Tibial artery (tissue), 4 donors: ENCODE results near the gene ANKS6.

Source experiments
- DNase-seq, 2 donors: peaks; one replicate each; pipeline ENCODE4 v3.0.0-alpha.2; 2019
- H3K27ac ChIP-seq, 2 donors: fragments of 200-600 bp; sonication (generic) in 1 of 2; 1 replicate in 1 of 2; 2 replicates in 1 of 2; pipeline ENCODE4 v1.5.1; 2018 to 2019; ENCODE audit warnings: mild to moderate bottlenecking in 1 of 2
- H3K27me3 ChIP-seq, 2 donors: fragments of 200-600 bp; sonication (generic) in 1 of 2; one replicate each; pipeline versions ENCODE4 v1.5.1 to v1.6.0; 2016 to 2019
- H3K36me3 ChIP-seq, 3 donors: fragments of 200-600 bp; sonication (generic) in 2 of 3; one replicate each; pipeline ENCODE4 v1.5.1; 2016 to 2019; ENCODE audit warnings: mild to moderate bottlenecking in 2 of 3
- H3K4me1 ChIP-seq, 4 donors: fragments of 200-600 bp; sonication (generic) in 2 of 4; 1 replicate in 3 of 4; 2 replicates in 1 of 4; pipeline ENCODE4 v1.5.1; 2016 to 2019
- H3K4me3 ChIP-seq, 2 donors: fragments of 200-600 bp; sonication (generic) in 1 of 2; 1 replicate in 1 of 2; 2 replicates in 1 of 2; pipeline ENCODE4 v1.5.1; 2018 to 2019; ENCODE audit warnings: mild to moderate bottlenecking in 2 of 2
- H3K9me3 ChIP-seq, 3 donors: fragments of 200-600 bp; sonication (generic) in 1 of 3; one replicate each; pipeline ENCODE4 v1.5.1; 2016 to 2019
- intact Hi-C: fragments of 100-400 bp; cut with DNase I; formaldehyde crosslinking; loops from one replicate; pipeline ENCODE4 v1.15.0; 2023; ENCODE audit warnings: low total_unique reads
- TF ChIP-seq, protein P1 (sequence below), 2 experiments: fragments of 200-600 bp in 1 of 2; fragments of 450-650 bp in 1 of 2; IDR thresholded peaks; one replicate each; pipeline ENCODE4 v1.5.1; 2017 to 2019; ENCODE audit warnings: antibody characterized with exemption in 2 of 2, mild to moderate bottlenecking in 1 of 2, moderate library complexity in 1 of 2

The ANKS6 gene

DNA sequence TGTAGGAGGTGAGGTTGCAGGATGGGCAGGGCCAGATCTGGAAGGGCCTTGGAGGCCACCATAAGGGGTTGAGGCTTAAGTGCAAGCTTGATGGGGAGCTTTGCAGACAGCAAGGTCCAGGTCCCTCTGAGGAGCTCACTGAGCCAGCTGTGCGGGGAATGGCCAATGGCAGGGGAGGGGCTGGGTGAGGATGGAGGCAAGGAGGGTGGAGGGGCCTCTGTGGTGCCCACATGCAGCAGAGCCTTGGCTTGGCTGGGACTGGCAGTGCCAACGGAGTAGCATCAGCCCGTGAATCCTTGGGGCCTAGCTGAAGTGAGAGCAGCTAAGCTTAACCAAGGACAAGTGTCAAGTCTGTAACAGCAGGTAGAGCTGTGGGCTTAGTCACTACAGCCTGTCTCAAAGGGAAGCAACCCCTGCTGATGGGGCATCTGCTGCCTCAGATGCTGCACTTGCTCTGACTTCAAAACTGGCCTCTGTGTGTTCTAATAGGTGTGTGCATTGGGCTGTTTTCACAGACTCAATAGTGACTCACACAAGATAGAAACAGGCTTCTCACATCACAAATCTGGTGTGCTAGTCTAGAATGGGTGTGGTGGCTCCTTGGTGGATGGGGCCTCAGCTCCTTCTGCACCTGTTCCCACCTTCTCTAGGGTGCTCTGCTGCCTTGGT, 27.4 kb upstream of the ANKS6 start:
- intact Hi-C loops, result no loop called here
- H3K4me1 ChIP-seq, result no peaks in the 10 kb centered on the region
- H3K27ac ChIP-seq, result no peak overlapping the region
- no peaks in the 10 kb centered on the region for H3K9me3 ChIP-seq
- no peaks in the 10 kb centered on the region for H3K27me3 ChIP-seq
- no peak overlapping the region for H3K4me3 ChIP-seq
- no peak for DNase-seq
- H3K36me3 ChIP-seq, result no peaks in the 10 kb centered on the region
- TF ChIP-seq, protein P1, sequence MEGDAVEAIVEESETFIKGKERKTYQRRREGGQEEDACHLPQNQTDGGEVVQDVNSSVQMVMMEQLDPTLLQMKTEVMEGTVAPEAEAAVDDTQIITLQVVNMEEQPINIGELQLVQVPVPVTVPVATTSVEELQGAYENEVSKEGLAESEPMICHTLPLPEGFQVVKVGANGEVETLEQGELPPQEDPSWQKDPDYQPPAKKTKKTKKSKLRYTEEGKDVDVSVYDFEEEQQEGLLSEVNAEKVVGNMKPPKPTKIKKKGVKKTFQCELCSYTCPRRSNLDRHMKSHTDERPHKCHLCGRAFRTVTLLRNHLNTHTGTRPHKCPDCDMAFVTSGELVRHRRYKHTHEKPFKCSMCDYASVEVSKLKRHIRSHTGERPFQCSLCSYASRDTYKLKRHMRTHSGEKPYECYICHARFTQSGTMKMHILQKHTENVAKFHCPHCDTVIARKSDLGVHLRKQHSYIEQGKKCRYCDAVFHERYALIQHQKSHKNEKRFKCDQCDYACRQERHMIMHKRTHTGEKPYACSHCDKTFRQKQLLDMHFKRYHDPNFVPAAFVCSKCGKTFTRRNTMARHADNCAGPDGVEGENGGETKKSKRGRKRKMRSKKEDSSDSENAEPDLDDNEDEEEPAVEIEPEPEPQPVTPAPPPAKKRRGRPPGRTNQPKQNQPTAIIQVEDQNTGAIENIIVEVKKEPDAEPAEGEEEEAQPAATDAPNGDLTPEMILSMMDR (IDR thresholded peaks at IDR 0.05), result no peak

DNA sequence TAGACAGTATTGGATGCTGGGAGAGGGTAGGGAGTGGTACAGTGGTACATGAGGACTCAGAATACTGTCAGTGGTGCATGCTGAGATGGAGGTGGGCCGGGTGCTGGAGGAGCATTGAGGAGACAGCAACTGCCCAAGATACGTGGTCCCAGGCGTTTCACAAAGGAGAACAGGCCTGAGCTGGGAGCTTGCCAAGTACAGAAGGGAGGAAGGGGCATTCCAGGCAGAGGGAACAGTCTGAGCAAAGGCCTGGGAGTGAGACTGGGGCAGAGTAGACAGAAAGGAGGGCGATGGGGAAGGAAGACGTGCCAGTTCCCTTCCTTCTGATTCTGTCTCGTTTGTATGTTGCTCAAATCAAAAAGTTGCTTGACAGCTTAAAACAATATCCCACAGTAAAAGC, 26.3 kb upstream of the ANKS6 start:
- intact Hi-C loops, result no loop called here

GRCh38 chr9:98821831-98822230, 25.5 kb upstream of the ANKS6 start:
- no peaks in the 10 kb centered on the region for H3K36me3 ChIP-seq
- intact Hi-C loops, result no loop called here
- H3K27ac ChIP-seq, result no peak overlapping the region
- TF ChIP-seq, protein P1 (IDR thresholded peaks at IDR 0.05), result no peak
- H3K4me3 ChIP-seq, result no peak overlapping the region
- DNase-seq, result no peak
- no peaks in the 10 kb centered on the region for H3K9me3 ChIP-seq
- H3K27me3 ChIP-seq, result no peaks in the 10 kb centered on the region
- H3K4me1 ChIP-seq, result no peaks in the 10 kb centered on the region

More for the DNA sequence above, 26.3 kb upstream of the ANKS6 start:
- TF ChIP-seq, protein P1 (IDR thresholded peaks at IDR 0.05), result no peak
- no peak for DNase-seq
- Histone ChIP-seq H3K36me3 (no peaks in the 10 kb centered on the region), H3K27me3 (no peaks in the 10 kb centered on the region), H3K27ac (no peak overlapping the region), H3K9me3 (no peaks in the 10 kb centered on the region), H3K4me1 (no peaks in the 10 kb centered on the region), H3K4me3 (no peak overlapping the region)

GRCh38 chr9:98819231-98819630, 22.9 kb upstream of the ANKS6 start:
- TF ChIP-seq, protein P1 (IDR thresholded peaks at IDR 0.05), result no peak
- no peak overlapping the region for H3K4me3 ChIP-seq
- intact Hi-C loops, result no loop called here

DNA sequence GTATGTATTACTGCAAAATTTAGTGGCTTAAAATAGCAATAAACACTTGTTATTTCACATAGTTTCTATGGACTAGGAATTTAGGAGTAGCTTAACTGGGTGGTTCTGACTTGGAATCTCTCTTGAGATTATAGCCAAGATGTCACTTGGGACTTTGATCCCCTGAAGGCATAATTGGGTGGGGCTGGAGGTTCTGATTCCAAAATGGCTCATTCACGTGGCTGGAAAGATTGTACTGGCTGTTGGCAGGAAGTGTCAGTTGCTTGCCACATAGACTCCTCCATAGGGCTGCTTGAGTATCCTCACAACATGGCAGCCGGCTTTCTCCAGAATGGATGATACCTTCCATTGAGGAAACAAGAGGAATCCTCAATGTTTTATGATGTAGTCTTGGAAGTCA, 22.4 kb upstream of the ANKS6 start:
- Histone ChIP-seq H3K4me3 (no peak overlapping the region), H3K27me3 (no peaks in the 10 kb centered on the region), H3K36me3 (no peaks in the 10 kb centered on the region), H3K4me1 (no peaks in the 10 kb centered on the region), H3K9me3 (no peaks in the 10 kb centered on the region), H3K27ac (no peak overlapping the region)
- TF ChIP-seq, protein P1 (IDR thresholded peaks at IDR 0.05), result no peak
- intact Hi-C loops, result no loop called here
- DNase-seq, result no peak

More at GRCh38 chr9:98819231-98819630, 22.9 kb upstream of the ANKS6 start:
- no peaks in the 10 kb centered on the region for H3K27me3 ChIP-seq
- DNase-seq, result no peak
- no peaks in the 10 kb centered on the region for H3K4me1 ChIP-seq
- no peak overlapping the region for H3K27ac ChIP-seq
- no peaks in the 10 kb centered on the region for H3K9me3 ChIP-seq
- no peaks in the 10 kb centered on the region for H3K36me3 ChIP-seq
